HEK293T (cell line): ENCODE results near the gene PPP1R1B.

ENCODE experiments used
- CTCF ChIA-PET: fragments of 350-600 bp; formaldehyde crosslinking; extraction: SDS; loops from one replicate; lab custom pipeline; 2021; ENCODE audit warnings: antibody characterized with exemption, inconsistent platforms; lab: Yijun Ruan, JAX
- POLR2A ChIA-PET: fragments of 350-600 bp; formaldehyde crosslinking; extraction: SDS; loops from one replicate; lab custom pipeline; 2020; ENCODE audit warnings: antibody characterized with exemption, inconsistent platforms; lab: Yijun Ruan, JAX
- DNase-seq: peaks from one replicate; pipeline ENCODE4 v3.0.0; 2012; ENCODE audit warnings: mixed read lengths; ENCODE audit errors: extremely low spot score
- ARNT ChIP-seq: fragments of 450-650 bp; IDR thresholded peaks from 2 replicates; pipeline ENCODE4 v1.6.1; 2017; ENCODE audit warnings: mild to moderate bottlenecking
- BHLHE40 ChIP-seq: fragments of 450-650 bp; IDR thresholded peaks from 2 replicates; pipeline ENCODE4 v1.6.1; 2016; ENCODE audit warnings: mild to moderate bottlenecking, moderate library complexity, borderline replicate concordance
- CTBP1 ChIP-seq: fragments of 450-650 bp; IDR thresholded peaks from 2 replicates; pipeline ENCODE4 v1.6.1; 2016; ENCODE audit warnings: borderline replicate concordance
- ELF4 ChIP-seq: fragments of 450-650 bp; IDR thresholded peaks from 2 replicates; pipeline ENCODE4 v1.6.1; 2017; ENCODE audit warnings: antibody characterized with exemption
- FOXA1 ChIP-seq: fragments of 450-650 bp; IDR thresholded peaks from 2 replicates; pipeline ENCODE4 v1.6.1; 2016; ENCODE audit warnings: mild to moderate bottlenecking
- FOXK2 ChIP-seq: fragments of 450-650 bp; IDR thresholded peaks from 2 replicates; pipeline ENCODE4 v1.6.1; 2016; ENCODE audit warnings: mild to moderate bottlenecking
- FOXM1 ChIP-seq: fragments of 450-650 bp; IDR thresholded peaks from 2 replicates; pipeline ENCODE4 v1.6.1; 2017; ENCODE audit warnings: mild to moderate bottlenecking, borderline replicate concordance
- HDGF ChIP-seq: fragments of 450-650 bp; IDR thresholded peaks from 2 replicates; pipeline ENCODE4 v1.6.1; 2017; ENCODE audit warnings: antibody characterized with exemption, borderline replicate concordance
- L3MBTL2 ChIP-seq: fragments of 450-650 bp; conservative IDR thresholded peaks from 2 replicates; pipeline ENCODE4 v1.6.1; 2016; ENCODE audit warnings: mild to moderate bottlenecking
- LEF1 ChIP-seq: fragments of 450-650 bp; IDR thresholded peaks from 2 replicates; pipeline ENCODE4 v1.6.1; 2017; ENCODE audit warnings: mild to moderate bottlenecking, borderline replicate concordance
- NFRKB ChIP-seq: fragments of 450-650 bp; IDR thresholded peaks from 2 replicates; pipeline ENCODE4 v1.6.1; 2016; ENCODE audit warnings: mild to moderate bottlenecking, moderate library complexity
- PKNOX1 ChIP-seq: fragments of 450-650 bp; IDR thresholded peaks from 2 replicates; pipeline ENCODE4 v1.6.1; 2016
- SP1 ChIP-seq: fragments of 450-650 bp; IDR thresholded peaks from 2 replicates; pipeline ENCODE4 v1.6.1; 2017
- SUZ12 ChIP-seq: fragments of 450-650 bp; IDR thresholded peaks from 2 replicates; pipeline ENCODE4 v1.6.1; 2016; ENCODE audit warnings: mild to moderate bottlenecking
- ZNF384 ChIP-seq: fragments of 450-650 bp; IDR thresholded peaks from 2 replicates; pipeline ENCODE4 v1.6.1; 2016

Gene PPP1R1B

GRCh38 chr17:39609416-39610025, 17.2 kb upstream of the PPP1R1B start:
- TF ChIP-seq SUZ12, result no peak
- TF ChIP-seq HDGF, result no peak
- TF ChIP-seq ZNF384, result no peak
- TF ChIP-seq ARNT, result no peak
- no peak for TF ChIP-seq ELF4
- no peak for TF ChIP-seq FOXA1
- no peak for TF ChIP-seq SP1
- TF ChIP-seq FOXK2, result no peak
- TF ChIP-seq PKNOX1, result no peak
- TF ChIP-seq CTBP1, result no peak
- no peak for TF ChIP-seq LEF1
- TF ChIP-seq NFRKB, result no peak
- TF ChIP-seq FOXM1, result no peak
- no peak for TF ChIP-seq BHLHE40
- TF ChIP-seq L3MBTL2, result no peak
- ChIA-PET CTCF (interaction anchor here (0.7 kb wide), 1 partner anchor 22 kb away, joined by 3 read pairs; no protein-coding TSS in a partner anchor), POLR2A (no interaction called here)
- no peak for DNase-seq

GRCh38 chr17:39611401-39612112, 15.2 kb upstream of the PPP1R1B start:
- no peak for TF ChIP-seq L3MBTL2
- no peak for TF ChIP-seq PKNOX1
- TF ChIP-seq LEF1, result no peak
- no peak for DNase-seq
- POLR2A ChIA-PET, result no interaction called here
- CTCF ChIA-PET, result interaction anchor here (0.6 to 3.3 kb wide), 2 partner anchors 9 to 133 kb away, joined by 3 to 10 read pairs; no protein-coding TSS in a partner anchor

DNA sequence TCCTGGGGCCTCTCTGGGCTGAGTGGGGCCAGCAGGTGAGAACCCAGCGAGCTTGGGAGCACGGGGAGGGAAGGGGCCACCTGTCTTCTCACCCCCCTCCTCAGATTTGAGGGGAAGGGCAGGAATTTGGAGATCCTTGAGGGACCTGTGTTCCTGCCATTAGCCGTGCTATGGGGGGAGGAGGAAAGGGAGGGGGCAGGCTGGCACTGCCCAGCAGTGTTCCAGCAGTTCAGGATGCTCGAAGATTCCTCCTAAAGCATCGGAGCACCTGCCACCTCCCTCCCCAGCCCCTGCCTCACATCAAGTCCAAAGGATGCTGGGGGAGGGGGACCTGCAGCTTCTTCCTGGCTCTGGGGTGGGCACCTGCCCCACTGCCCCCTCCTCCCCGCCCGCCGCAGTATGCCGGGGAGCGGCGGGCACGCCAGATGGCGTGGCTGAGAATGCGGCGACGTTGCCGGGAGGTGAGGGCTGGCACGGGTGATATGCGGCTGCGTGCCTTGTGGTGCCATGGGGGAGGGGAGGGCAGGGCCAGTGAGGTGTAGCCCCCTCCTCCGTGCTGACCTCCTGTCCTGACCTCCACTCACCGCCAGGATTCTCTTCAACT, 14.4 kb upstream of the PPP1R1B start:
- POLR2A ChIA-PET, result no interaction called here
- DNase-seq, result no peak
- CTCF ChIA-PET, result interaction anchor here (0.6 to 3.3 kb wide), 2 partner anchors 9 to 134 kb away, joined by 3 to 10 read pairs; no protein-coding TSS in a partner anchor
- TF ChIP-seq FOXM1, result no peak

GRCh38 chr17:39612935-39613464, 13.8 kb upstream of the PPP1R1B start:
- CTCF ChIA-PET, result interaction anchor here (3.3 kb wide), 1 partner anchor 8 kb away, joined by 10 read pairs; no protein-coding TSS in a partner anchor
- TF ChIP-seq PKNOX1, result no peak
- no peak for TF ChIP-seq ARNT
- TF ChIP-seq ELF4, result no peak
- no peak for TF ChIP-seq SP1
- TF ChIP-seq SUZ12, result no peak
- TF ChIP-seq CTBP1, result no peak
- TF ChIP-seq HDGF, result no peak
- TF ChIP-seq FOXA1, result no peak
- TF ChIP-seq FOXM1, result no peak
- no peak for TF ChIP-seq FOXK2
- no peak for TF ChIP-seq LEF1
- TF ChIP-seq BHLHE40, result no peak
- POLR2A ChIA-PET, result no interaction called here
- no peak for DNase-seq

DNA sequence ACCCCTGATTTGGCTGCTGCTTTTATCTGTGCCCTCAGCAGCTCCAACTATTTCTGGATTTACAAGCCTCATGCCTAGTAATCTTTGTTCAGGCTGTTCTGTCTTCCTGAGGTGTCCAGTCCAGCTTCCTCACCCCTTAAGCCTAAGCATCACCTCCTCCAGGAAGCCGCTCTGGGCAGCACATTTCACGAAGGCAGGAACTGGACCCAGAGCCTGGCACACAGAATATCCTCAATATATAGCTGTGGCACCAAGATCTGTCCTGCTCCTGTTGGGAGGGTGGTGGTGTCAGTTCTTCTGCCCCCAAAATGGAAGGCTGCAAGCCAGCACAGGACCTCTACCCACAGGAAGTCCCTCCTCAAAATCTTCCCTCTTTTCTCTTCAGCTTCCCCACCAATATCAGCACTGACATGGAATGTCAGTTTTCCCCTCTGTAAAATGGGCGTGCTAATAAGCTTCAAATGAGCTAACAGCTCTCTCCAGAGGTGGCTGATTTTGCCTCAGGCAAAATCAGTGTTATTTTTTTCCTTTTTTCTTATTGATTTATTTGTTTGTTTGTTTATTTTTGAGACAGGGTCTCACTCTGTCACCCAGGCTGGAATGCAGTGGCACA, 12.1 kb upstream of the PPP1R1B start:
- CTCF ChIA-PET, result interaction anchor here (0.5 to 1.2 kb wide), 2 partner anchors 8 to 9 kb away, joined by 3 read pairs; no protein-coding TSS in a partner anchor
- POLR2A ChIA-PET, result interaction anchor here (0.6 kb wide), 1 partner anchor 85 kb away, joined by 3 read pairs; the partner anchor contains the start of gene ERBB2
- DNase-seq, result no peak
- no peak for TF ChIP-seq NFRKB
- no peak for TF ChIP-seq ARNT
- TF ChIP-seq PKNOX1, result no peak
- TF ChIP-seq LEF1, result no peak
- no peak for TF ChIP-seq BHLHE40
- no peak for TF ChIP-seq SP1
- no peak for TF ChIP-seq FOXA1
- no peak for TF ChIP-seq FOXK2
